GM21515 (cell line): ENCODE results near the gene ABI3BP.

Experiments
- ATAC-seq: cut with Tn5 transposase; IDR thresholded peaks from one replicate; pipeline ENCODE4 v1.9.1; 2021; ENCODE audit not compliant: unreplicated experiment

ABI3BP gene

DNA sequence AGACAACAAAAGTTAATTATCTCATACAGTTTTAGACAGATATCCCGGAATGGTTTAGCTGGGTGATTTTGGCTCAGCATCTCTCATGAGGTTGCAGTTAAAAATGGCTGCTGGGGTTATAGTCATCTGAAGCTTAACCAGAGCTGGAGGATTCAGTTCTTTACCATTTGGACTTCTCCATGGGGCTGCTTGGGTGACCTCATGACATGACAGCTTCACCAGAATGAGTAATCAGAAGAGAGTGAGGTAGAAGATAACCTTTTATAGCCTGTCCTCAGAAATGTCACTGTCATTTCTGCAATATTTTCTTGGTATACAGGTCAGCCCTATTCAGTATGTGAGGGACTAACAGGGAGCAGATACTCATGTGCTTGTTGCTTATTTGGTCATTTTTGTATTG lies 253.0 kb downstream of the ABI3BP start:
- no peak for ATAC-seq

DNA sequence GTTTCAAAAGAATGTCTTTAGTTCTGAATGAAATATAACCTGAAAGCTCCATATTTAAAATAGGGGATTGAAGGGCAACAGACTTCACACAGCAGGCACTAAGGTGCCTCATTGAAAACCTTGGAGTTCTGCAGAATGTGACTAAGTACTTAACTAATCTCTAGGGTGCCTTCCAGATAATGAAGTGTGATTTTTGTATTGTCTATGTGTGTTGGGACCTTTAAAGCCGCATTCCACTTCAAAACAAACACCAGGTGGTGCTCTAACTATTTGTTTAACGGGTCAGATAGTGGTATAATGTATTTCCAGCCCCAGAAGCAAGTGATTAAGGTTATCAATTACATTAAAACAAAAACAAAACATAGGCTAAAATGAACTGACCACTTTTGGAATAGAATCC lies 255.9 kb downstream of the ABI3BP start:
- ATAC-seq = no peak

DNA sequence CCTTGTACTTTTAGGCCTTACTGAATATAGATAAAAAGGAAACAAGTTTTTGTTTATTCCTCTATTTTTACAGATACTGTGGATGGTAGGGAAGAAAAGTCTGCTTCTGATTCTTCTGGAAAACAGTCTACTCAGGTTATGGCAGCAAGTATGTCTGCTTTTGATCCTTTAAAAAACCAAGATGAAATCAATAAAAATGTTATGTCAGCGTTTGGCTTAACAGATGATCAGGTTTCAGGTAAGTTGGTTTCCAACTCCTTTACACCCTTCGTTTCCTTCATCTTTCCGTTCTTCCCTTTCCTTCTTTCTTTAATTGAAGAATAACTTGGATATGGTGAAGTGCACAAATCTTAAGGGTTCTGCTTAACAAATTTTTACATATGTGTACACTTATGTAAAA lies 260.8 kb downstream of the ABI3BP start:
- no peak for ATAC-seq

DNA sequence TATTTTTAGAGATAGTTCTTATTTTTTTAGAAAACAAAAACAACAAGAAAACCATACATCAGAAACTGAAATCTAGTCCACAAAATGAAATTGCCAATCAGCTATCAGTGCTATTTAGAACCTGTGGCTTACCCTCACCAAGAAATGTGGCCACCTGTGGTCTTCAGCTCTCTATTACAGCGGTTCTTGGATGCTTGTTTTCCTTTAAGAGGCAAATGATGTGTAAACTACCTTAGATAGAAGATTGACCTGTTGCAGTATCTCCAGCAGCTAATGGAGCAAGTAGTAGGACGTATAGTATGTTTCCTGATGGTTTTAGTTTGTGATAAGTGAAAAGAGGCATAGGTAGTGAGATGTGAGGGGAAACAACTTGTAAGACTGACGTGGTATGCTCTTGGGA lies 262.7 kb downstream of the ABI3BP start:
- ATAC-seq = peak; percentile 75

DNA sequence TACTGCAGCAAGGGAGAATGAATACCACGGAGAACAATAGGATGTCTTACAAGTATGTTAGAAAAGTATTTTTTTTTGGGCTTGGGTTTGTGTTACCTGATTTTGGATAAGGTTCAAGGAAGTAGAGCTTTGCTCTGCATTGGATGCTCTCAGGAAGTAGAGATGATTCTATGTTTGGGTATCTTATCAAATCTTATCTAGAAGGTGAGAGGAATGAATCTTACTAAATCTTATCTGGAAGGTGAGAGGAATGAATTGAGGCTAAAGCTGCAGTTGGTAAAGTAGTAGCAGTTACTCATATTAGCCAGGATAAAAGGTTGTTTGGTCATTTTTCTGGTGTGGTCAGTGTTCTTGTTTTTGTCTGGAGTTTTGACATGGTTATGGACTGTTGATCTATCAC lies 266.5 kb downstream of the ABI3BP start:
- ATAC-seq = no peak

DNA sequence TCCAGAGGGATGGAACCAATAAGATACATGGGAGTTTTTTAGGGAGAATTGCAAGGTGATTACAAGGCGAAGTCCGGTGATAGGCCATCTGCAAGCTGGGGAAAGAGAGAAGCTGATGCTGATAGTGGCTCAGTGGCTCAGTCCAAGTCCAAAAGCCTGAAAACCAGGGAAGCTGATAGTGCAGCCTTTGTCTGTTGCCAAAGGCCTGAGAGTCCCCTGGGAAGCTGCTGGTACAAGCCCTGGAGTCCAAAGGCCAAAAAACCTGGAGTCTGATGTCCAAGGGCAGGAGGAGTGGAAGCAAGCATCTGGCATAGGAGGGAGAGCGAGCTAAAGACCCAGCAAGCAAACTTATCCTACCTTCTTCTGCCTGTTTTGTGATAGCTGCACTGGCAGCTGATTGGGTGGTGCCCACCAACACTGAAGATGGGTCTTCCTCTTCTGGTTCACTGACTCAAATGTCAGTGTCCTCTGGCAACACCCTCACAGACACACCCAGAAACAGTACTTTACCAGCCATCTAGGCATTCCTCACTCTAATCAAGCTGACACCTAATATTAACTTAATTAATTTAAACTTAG lies 267.2 kb downstream of the ABI3BP start:
- no peak for ATAC-seq

DNA sequence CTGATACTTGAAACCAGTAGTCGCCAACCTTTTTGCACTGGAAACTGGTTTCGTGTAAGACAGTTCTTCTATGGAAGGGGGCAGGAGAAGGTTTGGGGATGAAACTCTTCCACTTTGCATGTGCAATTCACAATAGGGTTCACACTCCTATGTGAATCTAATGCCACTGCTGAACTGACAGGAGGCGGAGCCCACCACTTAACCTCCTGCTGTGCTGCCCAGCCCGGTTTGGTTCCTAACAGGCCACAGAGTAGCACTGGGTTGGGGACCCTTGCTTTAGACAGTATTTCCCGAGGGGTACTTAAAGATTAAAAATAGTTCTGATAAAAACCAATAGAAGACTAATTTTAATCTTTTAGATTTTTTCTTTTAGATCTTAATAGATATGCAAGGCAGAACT lies 272.8 kb downstream of the ABI3BP start:
- ATAC-seq = no peak

DNA sequence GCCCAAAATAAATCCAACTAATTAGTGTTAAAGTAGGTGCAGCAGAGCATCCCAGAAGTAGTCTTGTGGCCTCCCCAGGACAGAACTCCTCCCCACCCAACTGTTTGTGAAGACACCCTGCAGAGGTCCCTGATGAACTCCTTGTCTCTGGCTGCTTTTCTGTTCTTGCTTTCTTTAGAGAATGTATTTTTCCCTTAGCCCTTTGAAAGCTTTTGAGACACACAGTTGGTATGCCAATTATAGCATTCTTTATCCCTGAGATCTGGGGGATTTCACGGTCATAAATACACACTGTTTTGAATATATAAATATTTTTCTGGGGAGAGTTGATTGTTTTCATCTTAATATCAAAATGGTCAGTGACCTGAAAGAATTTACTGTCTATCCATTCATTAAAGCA lies 274.1 kb downstream of the ABI3BP start:
- no peak for ATAC-seq

DNA sequence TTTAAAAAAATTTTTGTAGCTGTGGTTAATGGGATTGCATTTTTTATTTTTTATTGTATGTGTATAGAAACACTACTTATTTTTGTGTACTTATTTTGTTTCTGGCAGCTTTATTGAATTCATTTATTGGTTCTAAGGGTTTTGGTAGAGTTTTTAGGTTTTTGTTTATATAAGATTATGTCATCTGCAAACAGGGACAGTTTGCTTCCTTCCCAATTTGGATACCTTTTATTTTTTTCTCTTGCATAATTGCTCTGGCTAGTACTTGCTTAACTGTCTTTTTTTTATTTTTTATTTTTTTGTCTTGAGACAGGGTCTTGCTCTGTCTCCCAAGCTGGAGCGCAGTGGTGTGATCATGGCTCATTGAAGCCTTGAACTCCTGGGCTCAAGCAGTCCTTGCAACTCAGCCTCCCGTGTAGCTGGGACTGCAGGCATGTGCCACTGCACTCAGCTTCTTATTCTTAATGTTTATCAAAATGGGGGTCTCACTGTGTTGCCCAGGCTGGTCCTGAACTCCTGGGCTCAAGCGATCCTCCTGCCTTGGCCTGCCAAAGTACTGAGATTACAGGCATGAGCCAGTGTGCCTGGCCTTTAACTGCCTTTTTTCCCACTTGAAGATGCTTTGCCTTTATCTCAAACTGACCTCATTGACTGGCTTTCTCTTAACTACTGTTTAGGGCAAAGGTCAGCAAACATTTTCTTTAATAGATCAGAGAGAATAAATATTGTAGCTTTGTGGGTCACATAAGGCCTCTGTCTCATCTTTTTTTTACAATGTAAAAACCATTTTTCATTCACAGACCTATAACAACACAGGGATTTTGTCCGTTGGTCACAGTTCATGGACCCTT lies 275.4 kb downstream of the ABI3BP start:
- ATAC-seq = no peak

DNA sequence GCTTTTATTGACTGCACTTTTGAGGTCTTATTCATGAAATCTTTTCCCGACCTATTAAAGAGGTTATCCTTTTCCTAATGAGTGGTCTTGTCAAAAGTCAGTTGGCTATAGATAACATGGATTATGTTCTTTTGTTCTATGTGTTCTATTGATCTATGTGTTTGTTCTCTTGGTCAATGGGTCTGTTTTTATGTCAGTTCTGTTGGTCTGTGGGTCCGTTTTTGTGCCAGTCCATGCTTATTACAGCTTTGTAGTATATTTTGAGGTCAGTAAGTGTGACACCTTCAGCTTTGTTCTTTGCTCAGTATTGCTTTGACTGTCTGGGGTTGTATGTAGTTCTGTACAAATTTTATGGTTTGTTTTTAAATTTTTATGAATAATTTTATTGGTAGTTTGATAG lies 276.2 kb downstream of the ABI3BP start:
- ATAC-seq = no peak

DNA sequence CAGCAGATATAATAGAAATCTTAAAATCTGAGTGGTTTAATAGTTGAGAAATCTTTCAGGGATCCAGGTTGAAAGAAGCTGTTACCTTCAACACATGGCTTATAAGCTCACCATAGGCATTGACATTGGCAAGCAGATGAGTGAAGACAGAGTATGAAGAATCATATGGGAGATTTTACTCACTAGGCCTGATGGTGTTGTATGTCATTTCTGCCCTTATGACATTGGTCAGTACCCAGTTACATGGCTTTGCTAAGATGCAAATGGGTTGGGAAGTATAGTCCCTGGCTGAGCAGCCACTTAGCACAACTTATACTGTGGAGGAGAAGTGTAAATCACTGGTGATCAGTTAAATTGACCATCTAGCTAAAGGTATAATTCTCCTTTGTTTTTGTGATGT lies 278.0 kb downstream of the ABI3BP start:
- no peak for ATAC-seq

DNA sequence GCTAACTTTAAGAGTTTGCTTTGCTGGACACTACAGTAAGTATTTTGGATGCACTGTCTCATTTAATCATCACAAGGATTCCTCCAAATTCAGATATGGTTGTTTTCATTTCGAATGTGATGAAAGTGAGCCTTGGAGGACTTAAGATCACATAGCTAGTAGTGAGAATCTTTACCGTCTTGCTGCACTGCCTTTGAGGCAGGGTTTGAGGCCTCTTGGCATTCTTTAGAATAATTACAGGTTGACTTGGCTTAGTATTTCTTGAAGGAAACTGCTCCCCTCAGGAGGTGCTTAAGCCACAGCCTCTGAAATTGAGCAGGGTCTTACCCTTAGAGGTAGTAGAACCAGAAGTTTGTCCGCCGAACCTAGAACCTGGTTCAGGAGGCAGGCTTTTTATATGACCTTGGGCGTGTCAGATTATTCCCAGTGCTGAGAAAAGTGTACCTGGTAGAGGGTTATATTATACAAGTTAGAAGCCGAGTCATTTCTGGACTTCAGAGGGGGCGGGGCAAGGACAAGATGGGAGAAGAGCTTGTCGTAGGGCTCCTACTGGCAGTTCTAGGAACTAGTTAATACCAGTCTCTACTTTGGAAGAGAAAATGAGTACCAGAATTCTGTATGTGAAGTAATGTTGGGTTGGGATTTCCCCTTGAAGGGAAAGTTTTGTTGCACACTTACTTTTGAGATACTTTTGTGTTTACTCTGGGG lies 282.8 kb downstream of the ABI3BP start:
- ATAC-seq = peak; percentile 46

DNA sequence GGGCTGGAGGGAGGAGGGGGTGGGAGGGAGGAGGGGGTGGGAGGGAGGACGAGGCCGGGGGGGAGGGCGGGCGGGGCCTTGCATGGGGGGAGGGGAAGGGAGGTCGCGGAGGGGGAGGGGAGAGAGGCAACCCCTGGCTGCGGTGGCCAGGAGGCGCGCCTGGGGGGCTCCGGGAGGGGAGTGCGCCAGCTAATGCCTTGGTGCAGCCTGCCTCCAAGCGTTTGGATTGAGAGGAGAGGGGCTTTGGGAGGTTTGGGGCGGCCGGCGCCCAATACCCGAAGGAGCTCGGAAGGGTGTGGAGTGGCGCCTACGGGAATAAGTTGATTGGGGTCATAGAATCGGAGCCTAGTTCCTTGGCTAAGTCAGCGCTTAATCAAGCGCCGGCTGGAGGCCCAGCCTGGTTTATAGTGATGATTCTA lies 283.4 kb downstream of the ABI3BP start:
- peak; percentile 7 for ATAC-seq

DNA sequence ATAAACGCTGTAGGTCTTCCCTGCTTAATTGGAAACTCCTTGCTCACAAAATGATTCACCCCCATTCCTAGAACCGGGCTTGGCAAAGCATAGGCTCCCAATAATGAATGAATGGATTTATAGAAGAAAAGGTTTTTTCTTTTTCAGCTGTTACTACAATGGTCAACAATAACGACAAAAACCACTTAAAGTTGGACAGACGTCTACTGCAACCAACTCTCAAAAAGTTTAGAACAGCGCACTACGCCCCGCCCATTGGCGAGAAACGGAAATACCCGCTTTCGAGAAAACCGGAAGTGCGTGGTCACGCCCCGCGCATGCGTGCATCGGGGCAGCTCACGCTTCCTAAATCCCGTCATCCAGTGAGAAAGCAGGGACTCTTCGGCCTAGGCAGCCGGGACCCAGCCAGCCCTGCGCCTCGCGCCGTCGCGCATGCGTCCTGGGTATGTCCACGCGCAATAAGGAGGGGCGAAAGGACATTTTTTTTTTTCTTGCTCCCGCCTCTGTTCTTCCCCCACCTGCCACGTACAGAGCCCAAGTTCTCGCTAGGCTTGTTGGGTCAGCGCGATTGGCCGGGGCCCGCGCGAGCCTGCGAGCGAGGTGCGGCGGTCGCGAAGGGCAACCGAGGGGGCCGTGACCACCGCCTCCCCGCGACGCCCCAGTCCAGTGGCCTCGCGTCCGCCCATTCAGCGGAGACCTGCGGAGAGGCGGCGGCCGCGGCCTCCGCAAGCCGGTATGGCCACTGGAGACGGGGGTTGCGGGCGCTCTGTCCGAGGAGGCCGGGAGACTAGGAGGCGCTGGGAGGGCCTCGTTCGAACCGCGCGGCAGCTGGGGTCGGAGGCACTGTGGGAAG lies 284.0 kb downstream of the ABI3BP start, which contains the start of gene TFG:
Gene TFG (plus strand): TSS at position 506 of the 853 bp plus-strand sequence. CDS start 4,192 bp downstream, outside the sequence.
- ATAC-seq = peak; percentile 93

DNA sequence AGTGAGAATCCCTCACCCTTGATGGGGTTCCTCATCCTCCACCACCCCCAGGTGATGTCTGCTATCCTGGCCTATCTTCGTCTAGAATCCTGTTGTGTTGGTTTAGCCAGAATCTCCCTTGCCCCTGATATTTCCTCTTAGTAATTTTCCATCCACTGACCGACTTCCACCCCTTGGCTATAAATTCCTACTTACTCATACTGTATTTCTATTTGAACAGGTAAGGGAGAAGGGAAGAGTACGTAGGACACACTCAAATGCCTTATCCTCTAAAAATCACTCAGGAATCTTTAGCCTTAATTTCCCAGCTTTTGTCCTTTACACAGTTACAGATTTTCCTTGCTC lies 284.6 kb downstream of the ABI3BP start:
- ATAC-seq = no peak

DNA sequence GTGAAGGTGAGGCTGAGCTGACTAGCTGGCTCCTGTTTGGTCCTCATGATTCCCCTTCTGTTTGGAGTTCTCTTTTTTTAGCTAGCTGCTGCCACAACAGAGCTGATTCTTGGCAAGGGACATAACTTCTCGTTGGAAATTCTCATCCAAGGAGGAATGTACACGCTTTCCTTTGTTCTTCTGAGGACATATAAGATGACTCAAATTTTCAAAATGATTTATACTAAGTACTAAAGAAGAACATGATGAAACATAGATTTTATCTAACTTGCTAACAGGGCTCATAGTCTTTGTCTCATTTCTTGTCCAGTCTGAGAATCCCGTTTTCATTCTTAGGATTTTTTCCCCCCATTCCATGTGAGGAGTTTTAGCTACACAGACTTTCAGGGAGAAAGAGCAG lies 286.9 kb downstream of the ABI3BP start:
- ATAC-seq = no peak

DNA sequence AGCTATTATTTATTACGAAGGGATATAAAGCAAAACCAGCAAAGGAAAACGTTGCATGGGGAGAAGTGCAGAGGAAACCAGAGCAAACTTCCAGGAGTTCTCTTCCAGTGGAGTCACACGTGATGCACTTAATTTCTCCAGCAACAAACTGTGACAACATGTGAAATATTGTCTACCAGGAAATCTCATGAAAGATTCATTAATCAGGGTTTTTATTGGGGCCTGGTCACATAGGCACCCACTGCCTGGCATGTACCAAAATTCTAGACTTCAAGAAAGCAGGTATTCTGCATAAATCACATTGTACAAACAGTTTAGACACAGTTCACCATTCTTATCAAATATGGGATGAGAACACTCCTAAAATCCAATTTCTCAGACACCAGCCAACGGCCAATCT lies 289.4 kb downstream of the ABI3BP start:
- no peak for ATAC-seq

DNA sequence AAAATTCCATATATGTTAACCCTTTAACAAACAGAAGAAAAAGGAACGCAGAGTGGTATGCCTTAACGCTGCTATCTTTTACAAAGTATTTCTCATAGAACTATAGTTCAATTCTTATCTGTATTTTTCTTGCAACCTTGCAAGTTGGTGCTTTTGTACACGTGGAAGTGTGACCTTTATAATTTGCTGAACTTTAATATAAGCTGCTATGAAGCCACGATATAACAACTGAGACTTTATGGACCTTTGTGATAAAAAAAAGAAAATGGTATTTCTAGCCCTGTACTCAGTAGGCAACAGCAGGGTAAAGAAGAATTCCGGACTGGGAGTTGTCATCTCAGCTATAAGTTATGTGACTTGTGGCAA lies 290.3 kb downstream of the ABI3BP start:
- no peak for ATAC-seq

DNA sequence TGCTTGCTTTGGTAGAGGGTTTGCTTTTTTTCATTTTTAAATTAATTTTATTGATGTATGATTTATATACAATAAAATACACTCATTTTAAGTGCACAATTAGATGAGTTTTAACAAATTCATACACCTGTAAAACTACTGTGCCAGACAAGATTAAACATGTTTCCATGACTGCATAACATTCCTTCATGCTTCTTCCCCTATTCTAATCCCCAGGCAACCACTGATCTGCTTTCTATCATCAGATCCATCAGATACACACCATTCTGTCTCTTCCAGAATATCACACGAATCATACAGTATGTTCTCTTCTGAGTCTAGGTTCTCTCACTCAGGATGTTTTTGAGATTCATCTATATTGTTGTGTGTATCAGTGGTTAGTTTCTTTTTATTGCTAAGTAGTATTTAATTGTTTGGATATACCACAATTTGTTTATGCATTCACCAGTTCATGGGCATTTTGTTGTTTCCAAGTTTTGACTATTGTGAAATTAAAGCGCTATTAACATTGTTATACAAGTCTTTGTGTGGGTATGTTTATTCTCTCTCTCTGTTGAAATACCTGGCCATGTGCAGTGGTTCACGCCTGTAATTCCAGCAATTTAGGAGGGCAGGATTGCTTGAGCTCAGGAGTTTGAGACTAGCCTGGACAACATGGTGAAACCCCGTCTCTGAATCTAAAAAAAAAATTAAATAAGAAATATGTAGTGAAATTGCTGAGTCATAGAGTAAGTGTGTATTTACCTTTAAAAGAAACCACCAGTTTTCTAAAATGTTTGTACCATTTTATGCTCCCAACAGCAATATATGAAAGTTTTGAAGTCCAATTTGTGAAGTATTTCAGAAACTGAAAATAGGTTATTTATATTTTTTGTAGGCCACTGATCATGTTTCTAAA lies 290.9 kb downstream of the ABI3BP start:
- ATAC-seq = no peak

DNA sequence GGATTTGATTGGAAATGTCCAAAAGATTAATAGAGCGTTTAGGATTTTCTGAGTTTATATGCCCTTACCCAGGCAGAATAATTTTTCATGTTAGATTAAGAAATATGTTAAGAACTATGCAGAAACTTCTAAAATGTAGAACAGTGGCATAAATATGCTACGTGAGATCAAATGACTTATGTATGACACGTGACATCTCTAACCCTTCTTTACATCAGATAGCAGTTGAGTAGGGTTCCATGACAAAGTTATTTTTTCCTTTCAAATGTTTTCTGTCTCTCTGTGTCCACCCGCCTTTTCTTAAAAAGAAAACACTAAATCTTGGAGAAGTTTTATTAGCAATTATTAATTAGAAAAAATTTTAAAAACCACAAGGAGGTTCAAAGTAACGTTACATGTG lies 292.5 kb downstream of the ABI3BP start:
- no peak for ATAC-seq
